Bone marrow (tissue), 2 donors: ENCODE data around the gene CDC42BPA.
"Not testable (repeated sequence)": the region's sequence is repeated elsewhere in the genome, so short reads cannot be mapped to it uniquely, and the experiment has no call there.

Source experiments
- DNase-seq, 2 donors: peaks; one replicate each; lab custom pipeline; 2025; lab: John Stamatoyannopoulos, UW

The CDC42BPA gene

GRCh38 chr1:227066999-227067398 is 251.3 kb downstream of the CDC42BPA start:
- no peak for DNase-seq

GRCh38 chr1:227065311-227065710 is 253.0 kb downstream of the CDC42BPA start:
- no peak for DNase-seq

DNA sequence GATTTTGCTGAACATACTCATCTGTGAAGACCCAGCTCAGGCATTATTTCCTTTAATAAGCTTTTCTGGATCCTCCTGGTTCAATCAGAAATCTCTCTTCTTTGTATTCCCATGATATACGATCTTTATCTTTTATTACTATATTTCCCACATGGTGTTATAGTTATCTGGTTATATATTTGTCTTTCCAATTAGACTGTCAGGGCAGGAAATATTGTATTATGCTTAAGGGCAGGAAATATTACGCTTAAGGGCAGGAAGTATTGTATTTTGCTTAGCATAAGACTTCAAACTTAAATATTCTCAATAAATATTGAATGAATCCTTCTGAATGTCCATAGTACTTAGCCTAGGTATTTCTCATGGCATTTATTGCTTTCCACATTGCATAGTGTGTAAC is 256.0 kb downstream of the CDC42BPA start:
- DNase-seq = no peak

GRCh38 chr1:227059076-227059475 is 259.2 kb downstream of the CDC42BPA start:
- no peak for DNase-seq

DNA sequence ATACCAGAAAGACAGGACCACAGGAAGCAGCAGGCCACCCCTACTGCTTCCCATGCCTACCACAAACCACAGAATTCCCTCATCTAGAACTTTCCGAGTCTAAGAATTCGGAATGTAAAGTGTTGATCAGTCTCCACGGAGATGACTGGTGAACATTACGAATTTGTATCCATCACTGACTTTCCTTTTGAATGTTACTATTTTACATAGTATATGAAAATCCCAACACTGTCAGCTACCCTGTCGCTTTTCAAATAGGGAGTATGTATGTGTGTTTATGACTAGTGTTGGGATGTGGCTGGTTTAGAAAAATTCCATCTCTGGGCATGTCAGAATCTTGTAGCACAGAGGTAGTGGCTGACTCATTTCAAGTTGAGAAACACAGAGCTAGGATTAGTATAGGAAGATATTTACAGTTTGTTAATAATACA is 260.0 kb downstream of the CDC42BPA start:
- DNase-seq = no peak

DNA sequence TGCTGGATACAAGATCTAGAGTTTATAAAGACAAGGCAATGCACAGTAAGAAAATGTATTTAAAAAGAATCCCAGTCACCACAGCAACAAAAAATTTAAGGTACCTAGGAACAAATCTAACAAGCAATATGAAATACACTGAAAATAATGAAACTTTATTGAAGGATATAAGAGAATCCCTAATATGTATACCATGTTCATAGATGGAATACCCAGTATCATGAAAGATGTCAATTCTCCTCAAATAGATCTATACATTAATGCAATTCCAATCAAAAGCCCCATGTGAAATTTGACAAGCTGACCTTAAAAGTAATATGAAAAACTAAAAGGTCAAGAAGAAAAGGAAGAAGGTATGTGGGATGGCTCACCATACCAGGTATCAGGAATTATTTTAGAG is 269.0 kb downstream of the CDC42BPA start:
- no peak for DNase-seq

- no peak for DNase-seq
Observed at GRCh38 chr1:227043755-227044154, 274.5 kb downstream of the CDC42BPA start.

DNA sequence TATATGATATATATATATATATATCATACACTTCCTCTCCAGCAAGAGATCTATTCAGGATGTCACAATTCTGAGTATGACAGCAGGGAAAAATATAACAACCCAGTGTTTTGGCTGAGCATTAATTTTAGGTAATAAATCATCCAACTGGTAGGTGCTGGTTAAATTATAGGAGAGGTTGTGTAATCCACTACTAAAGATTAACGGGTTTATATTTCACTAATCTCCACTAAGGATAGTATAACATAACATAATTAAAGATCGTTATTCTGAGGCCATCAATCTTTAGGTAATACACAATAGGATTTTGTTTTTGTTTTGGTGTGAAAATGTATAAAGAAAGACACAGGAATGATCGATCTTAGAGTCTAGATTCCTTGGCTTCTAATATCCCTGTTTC is 276.0 kb downstream of the CDC42BPA start:
- DNase-seq = no peak

DNA sequence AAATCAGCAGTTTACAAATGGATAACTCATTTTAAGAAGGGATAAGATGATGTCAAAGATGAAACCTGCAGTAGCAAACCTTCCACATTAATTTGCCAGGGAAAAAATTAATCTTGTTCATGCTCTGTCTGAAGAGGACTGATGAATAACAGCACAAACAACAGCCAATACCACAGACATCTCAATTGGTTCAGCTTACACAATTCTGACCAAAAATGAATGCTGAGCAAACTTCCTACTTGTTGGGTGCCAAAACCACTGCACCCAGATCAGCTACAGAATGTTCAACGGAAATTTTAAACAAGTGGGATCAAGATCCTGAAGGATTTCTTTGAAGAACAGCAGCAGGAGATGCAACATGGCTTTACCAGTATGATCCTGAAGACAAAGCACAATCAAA is 279.9 kb downstream of the CDC42BPA start:
- DNase-seq = no peak

DNA sequence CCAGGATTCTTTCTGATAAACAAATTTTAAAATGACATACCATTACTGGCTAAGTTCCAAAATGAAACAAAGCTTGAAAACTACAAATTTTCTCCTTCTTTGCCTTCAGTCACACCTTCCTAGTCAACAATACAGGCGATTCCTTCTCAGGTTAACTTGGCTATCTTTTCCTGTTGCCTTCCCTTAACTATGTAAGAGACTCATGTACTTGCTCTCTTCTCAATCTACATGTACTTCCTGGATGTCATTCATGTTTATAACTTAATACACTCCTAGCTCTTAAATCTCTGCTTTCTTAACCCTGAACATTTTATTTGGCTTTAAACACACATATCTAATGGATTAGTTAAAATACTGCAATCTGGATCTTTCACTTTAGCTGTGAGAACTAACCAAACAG is 281.2 kb downstream of the CDC42BPA start:
- DNase-seq = no peak

- DNase-seq = no peak
Observed at GRCh38 chr1:227035316-227035715, 283.0 kb downstream of the CDC42BPA start.

DNA sequence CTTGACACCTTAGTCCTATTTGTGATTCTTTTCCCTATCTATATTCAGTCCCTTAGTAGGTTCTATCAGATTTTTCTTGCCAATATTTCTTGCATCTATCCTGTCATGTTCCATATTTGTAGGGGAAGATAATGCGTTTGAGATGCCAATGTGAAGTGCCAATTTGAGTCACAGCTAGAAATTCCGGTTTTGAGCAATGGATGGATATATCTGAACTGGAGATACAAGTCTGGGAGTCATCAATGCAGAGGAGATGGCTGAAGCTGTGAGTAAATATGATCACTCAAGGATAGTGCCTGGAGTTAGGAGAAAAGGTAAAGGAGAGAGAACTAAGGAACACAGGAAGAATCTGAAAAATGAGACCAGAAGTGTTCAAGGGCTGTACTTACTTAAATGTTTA is 284.4 kb downstream of the CDC42BPA start:
- no peak for DNase-seq

GRCh38 chr1:227032396-227032795 is 285.9 kb downstream of the CDC42BPA start:
- no peak for DNase-seq

DNA sequence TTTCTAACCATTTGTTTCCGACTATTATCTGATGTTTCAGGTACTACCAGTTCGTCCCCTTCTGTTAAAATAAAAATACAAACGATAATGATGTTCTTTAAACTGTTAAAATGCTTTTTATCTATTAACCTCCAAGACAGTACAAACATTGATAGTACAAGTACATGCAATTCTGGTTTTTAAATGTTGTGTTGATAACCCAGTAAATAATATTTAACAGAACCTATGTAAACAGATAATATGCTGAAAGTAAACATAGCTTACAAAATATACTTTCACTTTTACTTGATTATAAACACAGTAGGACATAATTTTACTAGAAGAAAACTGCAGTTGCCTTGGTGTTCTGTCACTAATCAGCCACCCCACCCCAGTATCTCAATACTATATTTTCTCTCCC is 301.3 kb downstream of the CDC42BPA start:
- DNase-seq = no peak

- DNase-seq = no peak
Observed at GRCh38 chr1:227010645-227011044, 307.6 kb downstream of the CDC42BPA start.

GRCh38 chr1:227009937-227010336 is 308.4 kb downstream of the CDC42BPA start:
- DNase-seq = no peak

DNA sequence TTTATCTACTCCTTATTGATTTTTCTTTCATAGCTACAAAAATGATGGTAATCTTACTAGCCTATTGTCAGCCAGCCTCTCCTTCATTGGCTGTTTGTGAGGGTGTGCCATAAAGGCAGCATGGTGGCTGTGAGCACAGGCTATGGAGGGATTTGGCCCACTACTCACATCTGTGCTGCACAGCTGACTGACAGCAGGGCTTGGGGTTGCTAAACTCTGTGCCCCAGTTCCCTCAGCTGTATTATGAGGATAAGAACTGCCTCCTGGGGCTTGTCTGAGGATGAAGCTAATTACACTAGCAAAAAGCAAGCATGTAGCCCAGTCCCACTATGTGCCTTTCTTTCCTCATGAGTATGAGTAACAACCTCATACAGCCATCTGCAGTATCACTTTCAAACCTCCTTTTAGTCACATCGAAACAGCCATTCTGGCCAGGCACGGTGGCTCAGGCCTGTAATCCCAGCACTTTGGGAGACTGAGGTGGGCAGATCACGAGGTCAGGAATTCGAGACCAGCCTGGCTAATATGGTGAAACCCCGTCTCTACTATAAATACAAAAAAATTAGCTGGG is 312.0 kb downstream of the CDC42BPA start:
- no peak for DNase-seq

DNA sequence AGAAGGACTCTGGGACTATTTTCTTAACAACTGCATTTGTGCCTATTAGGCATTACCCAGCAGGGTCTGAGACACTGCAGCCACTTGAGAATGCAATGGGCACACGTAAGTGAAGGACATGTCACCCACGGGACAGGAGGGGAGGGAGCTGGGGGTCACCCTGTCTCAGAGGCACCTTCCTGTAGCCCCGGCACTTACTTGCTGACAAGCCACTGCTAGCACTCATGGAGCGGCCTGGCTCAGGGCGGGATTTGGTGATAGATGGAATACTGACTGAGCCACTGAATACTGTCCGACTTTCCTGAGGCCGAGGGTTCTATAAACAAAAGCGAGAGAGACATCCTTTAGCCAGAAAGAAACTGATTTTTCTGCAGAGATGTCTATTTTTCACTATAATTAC is 313.5 kb downstream of the CDC42BPA start:
- DNase-seq = no peak

DNA sequence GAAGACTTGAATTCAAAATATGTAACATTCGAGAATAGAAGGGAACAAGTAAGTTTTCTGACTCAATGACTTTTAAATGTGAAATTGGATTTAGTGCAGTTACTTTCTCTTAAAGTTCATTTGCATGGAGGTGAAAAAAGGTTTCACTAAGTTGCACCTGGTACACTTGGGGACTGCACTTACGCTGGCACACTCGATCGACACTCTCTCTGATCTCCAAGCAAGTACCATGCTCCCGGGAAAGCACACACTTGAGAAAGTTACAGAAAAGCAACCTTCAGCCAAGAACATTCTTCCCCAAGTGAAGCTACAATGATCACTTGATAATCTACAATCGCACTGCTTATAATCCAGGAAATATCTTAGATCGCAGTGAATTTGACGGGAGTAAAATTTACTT is 315.1 kb downstream of the CDC42BPA start:
- DNase-seq = no peak

GRCh38 chr1:227002531-227003049 is 315.7 kb downstream of the CDC42BPA start:
- DNase-seq = no peak

DNA sequence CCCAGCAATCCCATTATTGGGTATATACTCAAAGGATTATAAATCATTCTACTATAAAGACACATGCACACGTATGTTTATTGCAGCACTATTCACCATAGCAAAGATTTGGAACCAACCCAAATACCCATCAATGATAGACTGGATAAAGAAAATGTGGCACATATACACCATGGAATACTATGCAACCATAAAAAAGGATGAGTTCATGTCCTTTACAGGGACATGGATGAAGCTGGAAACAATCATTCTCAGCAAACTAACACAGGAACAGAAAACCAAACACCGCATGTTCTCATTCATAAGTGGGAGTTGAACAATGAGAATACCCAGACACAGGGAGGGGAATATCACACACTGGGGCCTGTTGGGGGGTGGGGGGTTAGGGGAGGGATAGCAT is 318.7 kb downstream of the CDC42BPA start:
- not testable (repeated sequence) for DNase-seq

- DNase-seq = no peak
Observed at GRCh38 chr1:226995365-226996332, 322.6 kb downstream of the CDC42BPA start.
